ENCODE results near the gene EMCN.

DNA sequence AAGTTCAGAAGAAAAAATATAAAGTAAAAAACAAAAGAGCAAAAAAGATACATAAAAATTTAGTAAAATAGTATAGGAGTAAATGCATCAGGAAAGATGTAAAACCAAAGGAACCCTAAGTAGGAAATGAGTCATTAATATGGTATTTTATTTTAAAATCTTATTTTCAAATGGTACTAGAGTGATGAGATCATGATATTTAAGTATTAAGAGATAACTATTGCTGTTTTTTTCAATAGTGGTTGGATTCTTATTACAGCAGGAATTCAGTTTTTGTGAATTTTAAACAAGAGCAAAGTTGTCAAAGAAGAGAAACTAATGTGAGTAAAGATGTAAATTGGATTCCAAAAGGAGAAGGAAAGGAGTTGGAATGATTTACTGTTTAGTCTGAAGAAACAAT, 20.0 kb downstream of the EMCN start:
- TF ChIP-seq CTCF (IDR thresholded peaks at IDR 0.05) (no peak), POLR2AphosphoS5 (IDR thresholded peaks at IDR 0.05) (no peak), POLR2A (IDR thresholded peaks at IDR 0.05) (no peak), EP300 (IDR thresholded peaks at IDR 0.05) (no peak)

Data from sigmoid colon (tissue), 4 donors.